HCT116 (cell line): Measurements from ENCODE around the gene KRTAP20-2. TPM values are rescaled to one million over a fixed set of nuclear protein-coding genes. Genes with fewer than 3 reads are reported as not detected.

Experiments
- ATAC-seq: fragments of 200-7000 bp; cut with Tn5 transposase; 2 replicates; pipeline ENCODE4 v1.9.1; 2020; ENCODE audit warnings: mild to moderate bottlenecking, moderate library complexity
- BruUV-seq: library from RNA; stranded (reverse); fragments of 400-500 nt; replicated peaks from 2 replicates; lab custom pipeline; 2021; lab: Mats Ljungman, UMichigan
- CTCF ChIA-PET: fragments of 300-600 bp; sonication (Branson Sonifier 250); formaldehyde crosslinking; loops from one replicate; lab custom pipeline; 2021; ENCODE audit warnings: antibody characterized with exemption; lab: Charles Lee
- POLR2A ChIA-PET: fragments of 300-600, 350-600 bp; sonication (Branson Sonifier 250); formaldehyde crosslinking; loops from one replicate; lab custom pipeline; 2021; ENCODE audit warnings: antibody characterized with exemption; lab: Charles Lee
- RAD21 ChIA-PET, 2 experiments: fragments of 300-600 bp; sonication (Branson Sonifier 250); formaldehyde crosslinking; loops; one replicate each; lab custom pipeline; 2023; ENCODE audit warnings: low total read pairs in 2 of 2; ENCODE audit not compliant: uncharacterized antibody in 2 of 2, unreplicated experiment in 2 of 2, low non-redundant PET in 1 of 2; lab: Charles Lee
- DNase-seq: peaks from one replicate; pipeline ENCODE4 v3.0.0-alpha.2; 2010; ENCODE audit warnings: low read depth, low spot score
- H2AFZ ChIP-seq: fragments of 200-600 bp; shearing (Covaris generic), sonication (generic); 2 replicates; pipeline ENCODE4 v1.6.1; 2017; ENCODE audit warnings: low read depth, mixed run types, mixed read lengths, antibody characterized with exemption, low read length; ENCODE audit not compliant: poor library complexity, severe bottlenecking
- H3K27ac ChIP-seq: 2 replicates; pipeline ENCODE4 v1.5.1; 2012; ENCODE audit warnings: low read depth, low read length
- H3K27me3 ChIP-seq: fragments of 200-600 bp; sonication (generic); 2 replicates; pipeline ENCODE4 v1.6.1; 2016; ENCODE audit warnings: mixed run types, low read length, mixed read lengths; ENCODE audit not compliant: insufficient read depth
- H3K36me3 ChIP-seq, 2 experiments: fragments of 200-500 bp in 1 of 2; fragments of 200-600 bp in 1 of 2; sonication (Bioruptor generic) in 1 of 2; sonication (generic) in 1 of 2; 2 replicates each; pipeline versions ENCODE4 v1.5.1 to v1.6.1; 2014 to 2016; ENCODE audit warnings: low read length in 2 of 2, inconsistent platforms in 1 of 2, mixed read lengths in 1 of 2, mixed run types in 1 of 2; ENCODE audit not compliant: insufficient read depth in 2 of 2, control insufficient read depth in 1 of 2
- H3K4me1 ChIP-seq, 2 experiments: fragments of 200-600 bp in 1 of 2; sonication (generic) in 1 of 2; 2 replicates each; pipeline versions ENCODE4 v1.5.1 to v1.6.1; 2012 to 2017; ENCODE audit warnings: low read length in 2 of 2, inconsistent platforms in 1 of 2, mild to moderate bottlenecking in 1 of 2, mixed read lengths in 1 of 2, mixed run types in 1 of 2, moderate library complexity in 1 of 2; ENCODE audit not compliant: insufficient read depth in 2 of 2, control insufficient read depth in 1 of 2
- H3K4me2 ChIP-seq: fragments of 200-600 bp; sonication (generic); 2 replicates; pipeline ENCODE4 v1.6.1; 2017; ENCODE audit warnings: mixed run types, low read length, mixed read lengths
- H3K4me3 ChIP-seq, 2 experiments: fragments of 200-600 bp in 1 of 2; sonication (generic) in 1 of 2; replicated peaks in 1 of 2; 2 replicates each; pipeline ENCODE4 v1.5.1; 2011 to 2016; ENCODE audit warnings: low read length in 2 of 2, control low read depth in 1 of 2, low read depth in 1 of 2, mild to moderate bottlenecking in 1 of 2, mixed read lengths in 1 of 2, mixed run types in 1 of 2
- H3K79me2 ChIP-seq: fragments of 200-600 bp; sonication (generic); 2 replicates; pipeline ENCODE4 v1.6.1; 2017; ENCODE audit warnings: mild to moderate bottlenecking, mixed run types, low read length, moderate library complexity, mixed read lengths; ENCODE audit not compliant: insufficient read depth
- H3K9ac ChIP-seq: fragments of 200-600 bp; sonication (generic); 2 replicates; pipeline ENCODE4 v1.6.1; 2016; ENCODE audit warnings: low read length, mixed read lengths
- H3K9me2 ChIP-seq: fragments of 200-600 bp; sonication (generic), shearing (Covaris generic); 2 replicates; pipeline ENCODE4 v1.6.1; 2017; ENCODE audit warnings: mixed run types, mild to moderate bottlenecking, moderate library complexity; ENCODE audit not compliant: insufficient read depth
- H3K9me3 ChIP-seq, 2 experiments: fragments of 200-500 bp in 1 of 2; fragments of 200-600 bp in 1 of 2; sonication (Bioruptor generic) in 1 of 2; sonication (generic) in 1 of 2; 2 replicates each; pipeline ENCODE4 v1.6.1; 2014 to 2017; ENCODE audit warnings: low read length in 2 of 2, mixed read lengths in 2 of 2, inconsistent platforms in 1 of 2, low read depth in 1 of 2, mild to moderate bottlenecking in 1 of 2, mixed run types in 1 of 2, moderate library complexity in 1 of 2; ENCODE audit not compliant: control insufficient read depth in 1 of 2, insufficient read depth in 1 of 2
- H4K20me1 ChIP-seq: fragments of 200-600 bp; sonication (generic), shearing (Covaris generic); 2 replicates; pipeline ENCODE4 v1.6.1; 2017; ENCODE audit warnings: mixed run types, mild to moderate bottlenecking, moderate library complexity; ENCODE audit not compliant: insufficient read depth
- CEBPB ChIP-seq: IDR thresholded peaks from 2 replicates; pipeline ENCODE4 v1.6.1; 2012; ENCODE audit warnings: low read depth
- CTCF ChIP-seq, 3 experiments: fragments of 200-600 bp in 1 of 3; sonication (generic) in 1 of 3; IDR thresholded peaks in 2 of 3; conservative IDR thresholded peaks in 1 of 3; 2 replicates each; pipeline ENCODE4 v1.5.1; 2012 to 2017; ENCODE audit warnings: low read depth in 2 of 3, low read length in 2 of 3, antibody characterized with exemption in 1 of 3, borderline replicate concordance in 1 of 3, control low read depth in 1 of 3, mild to moderate bottlenecking in 1 of 3, mixed read lengths in 1 of 3, mixed run types in 1 of 3, moderate library complexity in 1 of 3; ENCODE audit not compliant: insufficient read depth in 1 of 3
- EGR1 ChIP-seq: IDR thresholded peaks from 2 replicates; pipeline ENCODE4 v1.6.1; 2012; ENCODE audit warnings: low read depth
- ELF1 ChIP-seq: IDR thresholded peaks from 2 replicates; pipeline ENCODE4 v1.6.1; 2012; ENCODE audit warnings: low read depth, borderline replicate concordance
- EZH2 ChIP-seq: fragments of 200-600 bp; sonication (generic); IDR thresholded peaks from 2 replicates; pipeline ENCODE4 v1.6.1; 2017; ENCODE audit warnings: antibody characterized with exemption, mixed run types
- EZH2phosphoT487 ChIP-seq: fragments of 200-600 bp; IDR thresholded peaks from 2 replicates; pipeline ENCODE4 v1.6.1; 2018; ENCODE audit warnings: antibody characterized with exemption, borderline replicate concordance
- POLR2A ChIP-seq: IDR thresholded peaks from 2 replicates; pipeline ENCODE4 v1.7.0; 2011; ENCODE audit warnings: borderline replicate concordance; ENCODE audit not compliant: insufficient read depth, insufficient read length; ENCODE audit errors: extremely low read depth
- RAD21 ChIP-seq: IDR thresholded peaks from 2 replicates; pipeline ENCODE4 v1.6.1; 2012; ENCODE audit warnings: low read depth, mild to moderate bottlenecking
- REST ChIP-seq: IDR thresholded peaks from 2 replicates; pipeline ENCODE4 v1.6.1; 2012; ENCODE audit warnings: low read depth
- SIN3A ChIP-seq: IDR thresholded peaks from 2 replicates; pipeline ENCODE4 v1.6.1; 2012; ENCODE audit warnings: low read depth
- SP1 ChIP-seq: IDR thresholded peaks from 2 replicates; pipeline ENCODE4 v1.6.1; 2012; ENCODE audit warnings: low read depth
- SRF ChIP-seq: IDR thresholded peaks from 2 replicates; pipeline ENCODE4 v1.6.1; 2012; ENCODE audit warnings: low read depth
- YY1 ChIP-seq: IDR thresholded peaks from 2 replicates; pipeline ENCODE4 v1.6.1; 2011; ENCODE audit warnings: low read length, low read depth, moderate library complexity, mild to moderate bottlenecking; ENCODE audit not compliant: insufficient replicate concordance; ENCODE audit errors: extremely low read depth
- ZBTB33 ChIP-seq: IDR thresholded peaks from 2 replicates; pipeline ENCODE4 v1.6.1; 2011; ENCODE audit warnings: mild to moderate bottlenecking, low read length, moderate library complexity; ENCODE audit not compliant: insufficient replicate concordance; ENCODE audit errors: extremely low read depth
- ZNF274 ChIP-seq: fragments of 200-500 bp; sonication (Bioruptor generic); IDR thresholded peaks from 2 replicates; pipeline ENCODE4 v1.6.1; 2014; ENCODE audit warnings: mild to moderate bottlenecking, low read depth, low read length, inconsistent platforms
- intact Hi-C: fragments of 100-400 bp; cut with micrococcal nuclease; formaldehyde crosslinking; loops from 2 replicates; pipeline ENCODE4 v1.10.0; 2022
- total RNA-seq: library from RNA; stranded (reverse); gene quantifications from one replicate; pipeline ENCODE4 v1.2.1, GENCODE V29; 2021; ENCODE audit not compliant: unreplicated experiment
- TF ChIP-seq, protein P1 (sequence below): IDR thresholded peaks from 2 replicates; pipeline ENCODE4 v1.6.1; 2012
- TF ChIP-seq, protein P2 (sequence below): IDR thresholded peaks from 2 replicates; pipeline ENCODE4 v1.6.1; 2012

Gene KRTAP20-2
- total RNA-seq, 1 experiment from 2014 or later, result not detected

- ChIA-PET POLR2A (no interaction called here), RAD21 (no interaction called here), CTCF (no interaction called here)
- H3K36me3 ChIP-seq, result no peaks in the 10 kb centered on the region
- H2AFZ ChIP-seq, result no peak within 1 kb of the TSS
- H3K27me3 ChIP-seq, result no peaks in the 10 kb centered on the region
- H4K20me1 ChIP-seq, result no peaks in the 10 kb centered on the region
- ATAC-seq (no peak), DNase-seq (no peak)
- no peaks in the 10 kb centered on the region for H3K4me1 ChIP-seq
- H3K4me2 ChIP-seq, result no peak within 1 kb of the TSS
- no peak within 1 kb of the TSS for H3K9ac ChIP-seq
- no peaks in the 10 kb centered on the region for H3K79me2 ChIP-seq
- no peak within 1 kb of the TSS for H3K27ac ChIP-seq
- no TSS peak for BruUV-seq
- TF ChIP-seq, protein P1, sequence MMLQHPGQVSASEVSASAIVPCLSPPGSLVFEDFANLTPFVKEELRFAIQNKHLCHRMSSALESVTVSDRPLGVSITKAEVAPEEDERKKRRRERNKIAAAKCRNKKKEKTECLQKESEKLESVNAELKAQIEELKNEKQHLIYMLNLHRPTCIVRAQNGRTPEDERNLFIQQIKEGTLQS, result no peak
- TF ChIP-seq SP1 (no peak), ZBTB33 (no peak), ELF1 (no peak), EZH2phosphoT487 (no peak), SIN3A (no peak), SRF (no peak), ZNF274 (no peak), REST (no peak), CTCF (IDR thresholded peaks at IDR 0.05 in 2 of 3, conservative IDR thresholded peaks at IDR 0.05 in 1 of 3; ENCODE audit: borderline replicate concordance in 1 of 3, insufficient read depth in 1 of 3, low read depth in 2 of 3, low read length in 2 of 3) (no peak), EGR1 (no peak), RAD21 (no peak), EZH2 (no peak), POLR2A (no peak), YY1 (no peak), CEBPB (no peak)
- TF ChIP-seq, protein P2, sequence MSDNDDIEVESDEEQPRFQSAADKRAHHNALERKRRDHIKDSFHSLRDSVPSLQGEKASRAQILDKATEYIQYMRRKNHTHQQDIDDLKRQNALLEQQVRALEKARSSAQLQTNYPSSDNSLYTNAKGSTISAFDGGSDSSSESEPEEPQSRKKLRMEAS, result no peak
- intact Hi-C loops, result no loop called here
- no peaks in the 10 kb centered on the region for H3K9me2 ChIP-seq
- peaks cover 6 to 36% of the 10 kb centered on the region in 2 experiments; a peak in 2 of 4 replicates for H3K9me3 ChIP-seq
- H3K4me3 ChIP-seq, result no peak within 1 kb of the TSS
Measured at GRCh38 chr21:30600787-30601186, 34.2 kb upstream of the KRTAP20-2 start, which contains the start of gene KRTAP22-1. TSS of gene KRTAP22-1 (plus strand) at chr21:30601087.
